Stimulated activated CD4-positive, alpha-beta T cell treated with anti-CD3 and anti-CD28 coated beads, Interleukin-4, amount 100 ng/mL, for 4 hours (primary cell): ENCODE data around the gene DYNC1LI1.
"Not testable (repeated sequence)": the region's sequence is repeated elsewhere in the genome, so short reads cannot be mapped to it uniquely, and the experiment has no call there.

Experiments
- DNase-seq, 2 experiments: peaks; one replicate each; pipeline ENCODE4 v3.0.0-alpha.2; 2020

Gene DYNC1LI1

GRCh38 chr3:32525720-32526119, 44.9 kb downstream of the DYNC1LI1 start:
- DNase-seq, result no peak

DNA sequence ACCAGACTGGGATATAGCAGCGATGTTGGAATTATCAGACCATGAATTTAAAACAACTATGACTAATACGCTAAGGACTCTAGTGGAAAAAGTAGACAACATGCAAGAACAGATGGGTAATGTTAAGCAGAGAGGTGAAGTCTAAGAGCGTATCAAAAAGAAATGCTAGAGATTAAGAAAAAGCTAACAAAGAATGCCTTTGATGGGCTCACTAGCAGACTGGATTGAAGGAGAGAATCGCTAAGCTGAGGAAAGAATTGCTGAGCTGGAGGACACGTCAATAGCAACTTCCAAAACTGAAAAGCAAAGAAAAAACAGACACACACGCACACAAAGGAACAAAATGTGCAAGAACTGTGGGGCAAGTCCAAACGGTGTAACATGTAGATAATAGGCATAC, 48.0 kb downstream of the DYNC1LI1 start:
- no peak for DNase-seq

GRCh38 chr3:32518921-32519320, 51.7 kb downstream of the DYNC1LI1 start:
- not testable (repeated sequence) for DNase-seq

- not testable (repeated sequence) for DNase-seq
Measured at GRCh38 chr3:32516751-32517150, 53.9 kb downstream of the DYNC1LI1 start.

- no peak for DNase-seq
Measured at GRCh38 chr3:32511005-32511404, 59.7 kb downstream of the DYNC1LI1 start.

DNA sequence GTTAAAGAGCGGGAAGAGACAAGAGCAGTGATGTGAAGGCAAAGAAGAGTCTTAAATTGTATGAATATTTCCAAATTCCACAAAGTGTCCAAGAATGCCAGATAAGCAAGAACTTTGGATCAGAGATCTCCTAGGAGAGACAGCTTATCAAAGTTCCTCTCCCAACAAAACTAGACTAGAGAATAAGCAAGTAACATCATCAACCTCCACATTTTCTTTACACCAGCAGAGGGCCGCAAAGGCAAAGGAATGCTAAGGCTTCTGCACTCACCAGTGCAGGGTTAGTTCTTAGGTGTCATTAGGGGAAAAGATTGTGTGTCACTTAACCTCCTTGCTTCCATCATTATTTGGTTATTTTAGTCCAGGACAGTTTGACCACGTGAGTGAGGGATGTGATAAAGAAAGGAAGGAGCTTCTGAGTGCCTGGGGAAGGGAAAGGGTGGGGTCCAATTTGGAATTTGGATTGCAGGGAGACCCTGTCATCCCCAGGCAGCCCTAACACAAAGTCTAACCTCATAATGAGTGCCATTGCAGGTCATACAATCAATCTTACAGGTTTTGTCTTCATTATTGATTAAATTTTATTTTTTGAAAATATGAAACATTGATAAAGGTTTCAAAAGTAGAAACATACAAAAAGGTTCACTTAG, 60.5 kb downstream of the DYNC1LI1 start:
- peak; percentile 30 to 53 for DNase-seq

- DNase-seq, result no peak
Measured at GRCh38 chr3:32508711-32509110, 61.9 kb downstream of the DYNC1LI1 start.

DNA sequence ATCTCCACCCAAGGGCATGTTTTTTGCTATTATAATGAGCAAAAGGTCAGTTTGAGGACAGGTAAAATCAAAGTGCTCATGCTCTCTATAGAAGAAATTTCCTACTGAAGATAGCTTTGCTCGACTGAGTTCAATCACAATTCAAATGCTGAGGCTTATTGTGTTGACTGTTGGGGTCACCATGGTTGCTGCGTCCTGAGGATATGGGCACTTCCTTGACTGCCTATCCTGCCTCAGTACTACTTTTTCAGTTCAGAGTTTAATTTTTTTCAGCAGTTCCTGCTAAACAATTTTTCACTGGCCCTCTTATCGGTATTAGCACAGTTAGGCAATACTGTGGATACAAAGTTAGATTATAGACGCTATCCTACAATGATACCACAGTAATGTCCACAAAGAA, 64.2 kb downstream of the DYNC1LI1 start:
- DNase-seq, result no peak

- no peak for DNase-seq
Measured at GRCh38 chr3:32502946-32503286, 67.7 kb downstream of the DYNC1LI1 start.

DNA sequence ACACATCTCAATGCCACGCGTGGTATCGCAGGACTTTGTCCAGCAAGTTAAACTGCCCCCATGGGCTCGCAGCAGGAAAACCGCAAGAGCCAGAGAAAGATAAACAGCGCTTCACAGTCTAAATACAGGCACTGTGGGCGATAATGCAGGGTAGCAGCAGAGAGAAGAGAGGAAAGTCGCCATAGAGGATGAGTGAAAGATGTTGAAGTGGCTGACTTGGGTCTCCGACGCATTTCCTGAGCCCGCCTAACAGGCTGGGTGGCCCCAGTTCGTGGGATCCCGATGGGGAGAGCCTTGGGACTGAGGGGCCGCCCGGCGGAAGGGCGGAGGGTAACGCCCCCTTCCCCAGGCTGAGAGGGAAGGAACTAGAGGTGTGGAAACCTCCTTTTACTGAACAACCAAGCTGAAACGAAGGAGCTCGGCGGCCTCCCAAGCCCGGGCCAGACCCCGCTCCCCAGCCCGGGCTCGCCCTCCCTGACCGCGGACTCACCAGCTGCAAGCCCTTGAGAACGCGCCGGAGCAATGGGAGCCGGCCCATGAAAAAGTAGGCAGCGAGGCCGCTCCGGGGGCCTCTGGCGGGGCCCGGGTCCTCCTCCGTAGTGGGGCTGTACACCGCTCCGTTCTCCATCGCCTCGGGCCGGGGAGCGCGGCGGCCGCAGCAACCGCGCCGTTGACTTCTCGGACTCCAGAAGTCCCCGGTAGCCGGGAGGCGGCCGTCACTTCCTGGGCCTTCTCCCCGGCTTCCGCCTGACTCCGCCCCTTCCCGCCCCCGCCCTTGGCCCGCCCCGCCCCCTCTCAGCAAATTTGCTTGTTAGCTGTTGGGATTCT, 68.3 kb downstream of the DYNC1LI1 start, which contains the start of gene CMTM6:
Gene CMTM6, minus strand, starts transcription at position 735 of the 828 bp plus-strand sequence. Its CDS starts 107 bp downstream, at position 628.
- DNase-seq, result peak; percentile 64 to 74

GRCh38 chr3:32501783-32502117, 68.9 kb downstream of the DYNC1LI1 start:
- DNase-seq, result no peak

- DNase-seq, result no peak
Measured at GRCh38 chr3:32500880-32501782, 69.5 kb downstream of the DYNC1LI1 start.

DNA sequence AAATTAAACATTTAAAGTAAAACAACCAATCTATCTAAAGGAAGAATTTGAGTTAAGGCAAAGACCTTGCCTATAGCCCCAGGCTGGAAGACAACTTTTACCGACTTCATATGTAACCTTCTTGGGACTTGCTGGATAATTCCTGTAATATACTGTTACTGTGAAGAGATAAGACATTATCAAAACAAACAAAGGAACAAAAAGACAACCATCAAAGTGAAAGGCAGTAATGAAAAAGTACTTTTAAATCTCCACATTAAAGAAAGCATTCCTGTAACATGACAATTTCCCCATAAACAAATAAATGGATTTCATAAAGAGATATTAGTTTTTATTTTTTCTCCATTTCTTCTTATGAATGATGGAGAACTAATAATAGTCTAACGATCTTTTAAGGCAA, 70.4 kb downstream of the DYNC1LI1 start:
- no peak for DNase-seq

- no peak for DNase-seq
Measured at GRCh38 chr3:32499585-32499984, 71.1 kb downstream of the DYNC1LI1 start.

DNA sequence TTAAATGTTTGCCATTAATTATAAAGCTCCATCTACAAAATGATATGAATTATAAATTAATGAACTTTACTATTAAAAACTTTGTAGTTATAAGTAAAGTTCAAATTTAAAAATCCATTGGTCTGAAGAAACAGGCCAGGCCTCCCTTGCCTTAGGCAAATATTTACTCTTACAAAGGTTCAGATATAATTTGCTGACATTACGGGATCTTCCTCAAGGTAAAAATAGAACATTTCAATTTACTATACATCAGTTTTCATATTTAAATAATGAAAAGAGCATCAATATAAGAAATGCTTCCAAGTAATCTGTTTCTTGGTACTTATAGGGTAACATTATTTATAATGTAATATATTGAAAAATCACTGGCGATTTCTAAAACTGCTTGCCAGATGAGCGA, 71.7 kb downstream of the DYNC1LI1 start:
- no peak for DNase-seq

- DNase-seq, result no peak
Measured at GRCh38 chr3:32498252-32498651, 72.4 kb downstream of the DYNC1LI1 start.

GRCh38 chr3:32495609-32496008, 75.0 kb downstream of the DYNC1LI1 start:
- no peak for DNase-seq

DNA sequence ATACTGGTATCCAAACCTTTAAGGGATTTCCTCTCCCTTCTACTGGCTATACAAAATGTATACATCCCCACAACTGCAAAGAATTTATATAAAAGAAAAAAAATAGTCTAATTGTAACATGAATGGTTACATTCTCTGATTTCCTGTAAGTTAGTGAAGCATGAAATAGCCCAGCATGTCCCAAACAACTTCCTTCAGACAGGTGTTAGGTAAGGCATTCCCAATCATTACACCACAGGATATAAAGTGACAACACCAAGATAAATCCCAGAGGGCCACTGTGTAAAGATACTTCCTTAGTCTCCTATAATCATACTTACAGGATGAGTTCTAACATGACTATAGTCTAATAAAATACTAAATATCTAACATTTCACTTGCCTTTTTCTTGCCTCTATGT, 75.6 kb downstream of the DYNC1LI1 start:
- no peak for DNase-seq

DNA sequence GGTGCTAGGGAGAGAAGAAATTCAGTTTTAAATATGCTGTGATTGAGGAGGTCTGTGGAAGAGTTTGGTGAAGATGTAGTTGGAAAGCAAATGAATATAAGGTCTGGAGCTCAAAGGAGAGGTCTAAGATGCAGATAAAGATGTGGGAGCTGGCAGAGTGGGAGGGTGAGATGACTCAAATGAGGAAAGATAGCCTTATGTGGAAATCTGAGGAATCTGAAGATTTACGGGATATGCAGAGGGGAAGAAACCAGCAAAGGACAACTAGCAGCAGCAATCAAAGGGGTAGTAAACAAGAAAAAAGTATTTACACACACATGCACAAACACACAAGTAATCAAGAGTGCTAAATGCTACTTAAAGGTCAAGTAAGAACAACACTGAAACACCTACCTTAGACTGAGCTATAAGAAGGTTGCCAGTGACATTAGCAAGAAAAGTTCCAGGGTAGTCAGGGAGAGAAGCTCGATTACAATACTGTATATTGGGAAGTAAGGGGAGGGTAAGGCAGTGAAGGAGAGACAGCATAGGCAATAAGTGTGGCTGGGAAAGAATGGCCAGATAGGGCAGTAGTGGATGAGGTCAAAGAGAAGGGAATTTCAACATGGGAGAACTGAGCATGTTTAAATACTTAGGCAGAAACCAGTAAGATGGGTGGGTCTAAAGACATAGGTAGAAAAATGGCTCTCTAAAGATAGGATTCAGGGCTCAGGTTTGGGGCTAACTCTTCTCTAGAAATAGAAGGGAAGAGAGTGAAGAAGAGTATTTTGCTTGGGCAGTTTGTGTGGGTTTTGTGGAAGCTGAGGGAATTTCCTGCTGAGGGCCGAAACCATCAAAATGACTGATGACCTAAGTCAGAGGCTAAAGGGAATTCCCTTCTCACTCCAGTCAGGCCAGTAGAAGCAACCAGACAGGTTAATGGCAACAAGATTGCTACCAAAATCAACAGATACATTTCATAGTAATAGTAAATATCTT, 76.9 kb downstream of the DYNC1LI1 start:
- DNase-seq, result no peak

- no peak for DNase-seq
Measured at GRCh38 chr3:32492684-32493436, 77.8 kb downstream of the DYNC1LI1 start.

- DNase-seq, result no peak
Measured at GRCh38 chr3:32488474-32489008, 82.1 kb downstream of the DYNC1LI1 start.
